DOHH2 (cell line): ENCODE results near the gene MAPK6.

ENCODE experiments used
- H3F3A ChIP-seq: fragments of 200-600 bp; sonication (generic), shearing (Covaris generic); 2 replicates; pipeline ENCODE4 v1.6.0; 2016; ENCODE audit warnings: antibody characterized with exemption, mild to moderate bottlenecking; ENCODE audit not compliant: control insufficient read depth, insufficient read depth
- H3K27ac ChIP-seq: fragments of 200-600 bp; sonication (generic); 2 replicates; pipeline ENCODE4 v1.5.1; 2014; ENCODE audit warnings: low read depth, mild to moderate bottlenecking, low read length, moderate library complexity
- H3K27me3 ChIP-seq: fragments of 200-600 bp; sonication (generic); 2 replicates; pipeline ENCODE4 v1.6.1; 2014; ENCODE audit warnings: mild to moderate bottlenecking, low read length, mixed read lengths; ENCODE audit not compliant: control insufficient read depth
- H3K36me3 ChIP-seq: fragments of 200-600 bp; sonication (generic); 2 replicates; pipeline ENCODE4 v1.6.1; 2014; ENCODE audit warnings: mild to moderate bottlenecking, low read length, moderate library complexity, mixed read lengths; ENCODE audit not compliant: control insufficient read depth
- H3K4me1 ChIP-seq: fragments of 200-600 bp; sonication (generic); 2 replicates; pipeline ENCODE4 v1.6.1; 2014; ENCODE audit warnings: mild to moderate bottlenecking, low read length, mixed read lengths; ENCODE audit not compliant: control insufficient read depth
- H3K4me2 ChIP-seq: fragments of 200-600 bp; sonication (generic); 2 replicates; pipeline ENCODE4 v1.6.0; 2014; ENCODE audit warnings: mild to moderate bottlenecking, low read length, moderate library complexity
- H3K4me3 ChIP-seq: fragments of 200-600 bp; sonication (generic); 2 replicates; pipeline ENCODE4 v1.5.1; 2014; ENCODE audit warnings: mild to moderate bottlenecking, low read length, mixed read lengths
- H3K79me2 ChIP-seq: fragments of 200-600 bp; sonication (generic); 2 replicates; pipeline ENCODE4 v1.6.1; 2014; ENCODE audit warnings: mild to moderate bottlenecking, low read length, mixed read lengths; ENCODE audit not compliant: control insufficient read depth
- H3K9me2 ChIP-seq: fragments of 200-600 bp; sonication (generic); replicated peaks from 2 replicates; pipeline ENCODE4 v1.6.1; 2014; ENCODE audit warnings: mild to moderate bottlenecking, low read length, mixed read lengths; ENCODE audit not compliant: control insufficient read depth
- H3K9me3 ChIP-seq: fragments of 200-600 bp; sonication (generic); 2 replicates; pipeline ENCODE4 v1.6.1; 2014; ENCODE audit warnings: antibody characterized with exemption, low read length, mixed read lengths; ENCODE audit not compliant: control insufficient read depth, insufficient read depth
- H4K20me1 ChIP-seq: fragments of 200-600 bp; sonication (generic); 2 replicates; pipeline ENCODE4 v1.6.0; 2014; ENCODE audit warnings: low read depth, mild to moderate bottlenecking, antibody characterized with exemption, low read length, moderate library complexity; ENCODE audit not compliant: control insufficient read depth, insufficient read depth
- EZH2phosphoT487 ChIP-seq: fragments of 200-600 bp; sonication (generic); IDR thresholded peaks from 2 replicates; pipeline ENCODE4 v1.6.1; 2017; ENCODE audit warnings: borderline replicate concordance, mild to moderate bottlenecking, antibody characterized with exemption, low read length, moderate library complexity, mixed read lengths
- TF ChIP-seq, protein P1 (sequence below): fragments of 200-600 bp; sonication (generic); IDR thresholded peaks from one replicate; pipeline ENCODE4 v1.5.1; 2014; ENCODE audit warnings: antibody characterized with exemption, mild to moderate bottlenecking, low read depth, low read length; ENCODE audit not compliant: poor library complexity, severe bottlenecking

The MAPK6 gene

GRCh38 chr15:52099651-52100272 is 80.7 kb downstream of the MAPK6 start:
- no peaks in the 10 kb centered on the region for H3F3A ChIP-seq
- no peak overlapping the region for H3K4me3 ChIP-seq
- H4K20me1 ChIP-seq, result no peaks in the 10 kb centered on the region
- H3K27me3 ChIP-seq, result peaks cover 7% of the 10 kb centered on the region; the same call in 1 of the 2 replicates
- H3K79me2 ChIP-seq, result no peaks in the 10 kb centered on the region
- no peaks in the 10 kb centered on the region for H3K36me3 ChIP-seq
- peaks cover 16% of the 10 kb centered on the region for H3K4me1 ChIP-seq
- H3K4me2 ChIP-seq, result no peak overlapping the region
- no peaks in the 10 kb centered on the region for H3K9me3 ChIP-seq
- H3K27ac ChIP-seq, result no peak overlapping the region
- no peaks in the 10 kb centered on the region for H3K9me2 ChIP-seq
- TF ChIP-seq, protein P1, sequence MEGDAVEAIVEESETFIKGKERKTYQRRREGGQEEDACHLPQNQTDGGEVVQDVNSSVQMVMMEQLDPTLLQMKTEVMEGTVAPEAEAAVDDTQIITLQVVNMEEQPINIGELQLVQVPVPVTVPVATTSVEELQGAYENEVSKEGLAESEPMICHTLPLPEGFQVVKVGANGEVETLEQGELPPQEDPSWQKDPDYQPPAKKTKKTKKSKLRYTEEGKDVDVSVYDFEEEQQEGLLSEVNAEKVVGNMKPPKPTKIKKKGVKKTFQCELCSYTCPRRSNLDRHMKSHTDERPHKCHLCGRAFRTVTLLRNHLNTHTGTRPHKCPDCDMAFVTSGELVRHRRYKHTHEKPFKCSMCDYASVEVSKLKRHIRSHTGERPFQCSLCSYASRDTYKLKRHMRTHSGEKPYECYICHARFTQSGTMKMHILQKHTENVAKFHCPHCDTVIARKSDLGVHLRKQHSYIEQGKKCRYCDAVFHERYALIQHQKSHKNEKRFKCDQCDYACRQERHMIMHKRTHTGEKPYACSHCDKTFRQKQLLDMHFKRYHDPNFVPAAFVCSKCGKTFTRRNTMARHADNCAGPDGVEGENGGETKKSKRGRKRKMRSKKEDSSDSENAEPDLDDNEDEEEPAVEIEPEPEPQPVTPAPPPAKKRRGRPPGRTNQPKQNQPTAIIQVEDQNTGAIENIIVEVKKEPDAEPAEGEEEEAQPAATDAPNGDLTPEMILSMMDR, result no peak
- TF ChIP-seq EZH2phosphoT487, result no peak

GRCh38 chr15:52100807-52101442 is 81.9 kb downstream of the MAPK6 start:
- H3K4me1 ChIP-seq, result peaks cover 16% of the 10 kb centered on the region
- no peaks in the 10 kb centered on the region for H3K9me2 ChIP-seq
- no peaks in the 10 kb centered on the region for H3K79me2 ChIP-seq
- H3K27me3 ChIP-seq, result peaks cover under 1% of the 10 kb centered on the region; the same call in 1 of the 2 replicates
- H3K4me2 ChIP-seq, result no peak overlapping the region
- H3K27ac ChIP-seq, result no peak overlapping the region
- TF ChIP-seq, protein P1, result no peak
- no peak for TF ChIP-seq EZH2phosphoT487
- H3K36me3 ChIP-seq, result no peaks in the 10 kb centered on the region
- H3F3A ChIP-seq, result no peaks in the 10 kb centered on the region
- H3K9me3 ChIP-seq, result no peaks in the 10 kb centered on the region
- no peak overlapping the region for H3K4me3 ChIP-seq
- no peaks in the 10 kb centered on the region for H4K20me1 ChIP-seq

DNA sequence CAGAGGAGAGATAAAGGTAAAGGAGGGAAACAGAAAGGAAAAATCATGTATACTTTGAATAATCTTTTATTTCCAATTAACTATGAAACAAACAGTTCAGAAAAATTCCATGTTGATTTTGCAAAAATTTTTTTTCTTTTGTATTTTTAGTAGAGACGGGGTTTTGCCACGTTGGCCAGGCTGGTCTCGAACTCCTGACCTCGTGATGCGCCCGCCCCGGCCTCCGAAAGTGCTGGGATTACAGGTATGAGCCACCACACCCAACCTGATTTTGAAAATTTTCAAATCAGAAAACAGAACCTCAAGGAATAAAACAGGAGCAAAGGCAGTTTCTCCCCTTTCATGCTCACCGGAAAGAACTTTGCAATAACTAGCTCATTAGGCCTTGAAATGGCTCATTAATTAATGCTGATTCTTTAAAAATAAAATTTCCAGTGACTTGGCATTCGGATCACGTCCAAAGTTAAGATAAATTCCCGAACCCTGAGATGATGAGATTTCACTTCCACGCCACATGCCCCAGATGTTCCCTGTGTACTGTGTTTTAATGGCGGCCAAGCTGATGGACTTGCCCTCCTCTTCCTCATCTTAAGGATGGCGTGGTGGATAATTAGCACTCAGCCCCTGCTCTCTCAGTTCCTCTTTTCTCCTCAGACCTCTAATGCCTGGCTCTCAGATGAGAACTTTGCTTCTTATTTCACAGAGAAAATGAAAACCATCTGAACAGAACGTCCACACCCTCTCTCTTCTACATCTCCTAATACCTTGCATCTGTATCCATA is 82.7 kb downstream of the MAPK6 start:
- no peaks in the 10 kb centered on the region for H3K79me2 ChIP-seq
- no peaks in the 10 kb centered on the region for H3F3A ChIP-seq
- no peaks in the 10 kb centered on the region for H3K9me3 ChIP-seq
- no peaks in the 10 kb centered on the region for H3K9me2 ChIP-seq
- no peaks in the 10 kb centered on the region for H3K27me3 ChIP-seq
- H3K36me3 ChIP-seq, result no peaks in the 10 kb centered on the region
- TF ChIP-seq, protein P1, result no peak
- no peak for TF ChIP-seq EZH2phosphoT487
- no peak overlapping the region for H3K27ac ChIP-seq
- H3K4me1 ChIP-seq, result peaks cover 16% of the 10 kb centered on the region
- no peak overlapping the region for H3K4me3 ChIP-seq
- H3K4me2 ChIP-seq, result 0 out of 2 replicates have a peak overlapping the region, but pooled peaks have one; percentile 9
- no peaks in the 10 kb centered on the region for H4K20me1 ChIP-seq
